ENCODE measurements around the gene EYA2. TPM values are rescaled to one million over a fixed set of nuclear protein-coding genes. Genes with fewer than 3 reads are reported as not detected.

The EYA2 gene
- total RNA-seq, 1 experiment from 2014 or later = 0.74 TPM

DNA sequence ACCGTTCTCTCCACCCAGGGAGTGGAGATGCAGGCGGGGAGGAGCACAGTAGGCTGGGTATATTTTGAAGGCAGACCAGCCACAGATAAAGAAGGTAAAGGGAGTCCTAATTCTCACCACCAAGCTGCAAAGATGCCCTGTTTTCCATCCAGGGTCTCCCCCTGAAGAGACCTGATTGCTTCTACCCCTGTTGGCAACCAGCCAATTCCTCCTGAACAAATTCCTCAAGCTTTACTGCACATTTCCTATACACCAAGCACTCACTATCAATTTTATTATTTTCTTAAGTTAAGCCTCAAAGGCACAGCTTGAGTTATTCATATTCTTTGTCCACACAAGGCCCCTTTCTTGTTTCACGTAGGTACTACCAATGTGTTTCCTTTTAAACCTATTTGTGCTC, 214.4 kb downstream of the EYA2 start:
- Histone ChIP-seq H3K4me2 (ENCODE audit: insufficient read depth, insufficient read length, low read length) (no peak overlapping the region), H4K91ac (ENCODE audit: insufficient read length, low read depth, low read length) (no peak overlapping the region), H3K23ac (ENCODE audit: insufficient read length, low read depth, low read length) (no peak overlapping the region), H3K4ac (ENCODE audit: low read depth, low read length) (no peak overlapping the region), H3K79me1 (ENCODE audit: insufficient read depth, low read depth, low read length, poor library complexity, severe bottlenecking) (no peaks in the 10 kb centered on the region), H3T11ph (ENCODE audit: low read length) (no peak overlapping the region), H4K20me1 (ENCODE audit: control insufficient read depth, insufficient read depth, insufficient read length) (no peaks in the 10 kb centered on the region), H2AK5ac (ENCODE audit: insufficient read length, low read length) (no peak overlapping the region), H3K9me3 (ENCODE audit: control insufficient read depth, low read depth, low read length) (no peaks in the 10 kb centered on the region), H3K4me1 (ENCODE audit: insufficient read depth, low read length) (no peaks in the 10 kb centered on the region; the same call in 1 of the 2 replicates), H3K18ac (ENCODE audit: insufficient read length, low read depth, low read length) (no peak overlapping the region), H3K14ac (ENCODE audit: insufficient read depth, low read length) (no peak overlapping the region), H4K5ac (ENCODE audit: insufficient read length, low read depth, low read length) (no peak overlapping the region), H3K9ac (ENCODE audit: extremely low read depth, insufficient read length, low read length) (no peak overlapping the region), H3K27me3 (ENCODE audit: insufficient read depth, low read length) (no peaks in the 10 kb centered on the region), H3K23me2 (ENCODE audit: insufficient read length, low read depth, low read length, poor library complexity, severe bottlenecking) (no peaks in the 10 kb centered on the region), H2BK15ac (ENCODE audit: low read depth, low read length) (no peak overlapping the region), H2BK120ac (ENCODE audit: low read depth, low read length, poor library complexity, severe bottlenecking) (no peak overlapping the region), H3K27ac (ENCODE audit: insufficient read length, low read depth, low read length) (no peak overlapping the region), H3K56ac (ENCODE audit: insufficient read length, low read depth, low read length) (no peak overlapping the region), H2AFZ (ENCODE audit: low read length) (no peak overlapping the region), H2BK5ac (ENCODE audit: insufficient read length, low read length) (no peak overlapping the region), H4K8ac (replicated peaks; ENCODE audit: insufficient read length, low read depth, low read length) (no peak overlapping the region), H2BK12ac (ENCODE audit: insufficient read length, low read depth, low read length) (no peak overlapping the region), H3K79me2 (ENCODE audit: insufficient read depth, low read length) (no peaks in the 10 kb centered on the region), H2BK20ac (ENCODE audit: low read depth, low read length, poor library complexity, severe bottlenecking) (no peak overlapping the region)
- no peak for DNase-seq
- no CpG with 5 or more reads among the region's 3 CpGs for WGBS (ENCODE audit: extremely low coverage, insufficient read length, low lambda C conversion rate)
- Mint-ChIP-seq H3K4me1 (peaks cover 9 to 17% of the 10 kb centered on the region in 2 experiments; a peak in 3 of 4 replicates), H3K27ac (peak overlapping the region in 1 of 3 experiments; percentile 5; a peak in 1 of 7 replicates), H3K36me3 (ENCODE audit: insufficient read depth in 1 of 3, low read depth in 3 of 3) (peaks cover 0 to 6% (median 0%) of the 10 kb centered on the region in 3 experiments; a peak in 4 of 7 replicates), H3K4me3 (no peak overlapping the region), H3K9me3 (peaks cover 10 to 11% of the 10 kb centered on the region in 2 experiments; a peak in 4 of 5 replicates), H3K27me3 (ENCODE audit: low read depth) (no peaks in the 10 kb centered on the region)
- TF ChIP-seq, protein P1, sequence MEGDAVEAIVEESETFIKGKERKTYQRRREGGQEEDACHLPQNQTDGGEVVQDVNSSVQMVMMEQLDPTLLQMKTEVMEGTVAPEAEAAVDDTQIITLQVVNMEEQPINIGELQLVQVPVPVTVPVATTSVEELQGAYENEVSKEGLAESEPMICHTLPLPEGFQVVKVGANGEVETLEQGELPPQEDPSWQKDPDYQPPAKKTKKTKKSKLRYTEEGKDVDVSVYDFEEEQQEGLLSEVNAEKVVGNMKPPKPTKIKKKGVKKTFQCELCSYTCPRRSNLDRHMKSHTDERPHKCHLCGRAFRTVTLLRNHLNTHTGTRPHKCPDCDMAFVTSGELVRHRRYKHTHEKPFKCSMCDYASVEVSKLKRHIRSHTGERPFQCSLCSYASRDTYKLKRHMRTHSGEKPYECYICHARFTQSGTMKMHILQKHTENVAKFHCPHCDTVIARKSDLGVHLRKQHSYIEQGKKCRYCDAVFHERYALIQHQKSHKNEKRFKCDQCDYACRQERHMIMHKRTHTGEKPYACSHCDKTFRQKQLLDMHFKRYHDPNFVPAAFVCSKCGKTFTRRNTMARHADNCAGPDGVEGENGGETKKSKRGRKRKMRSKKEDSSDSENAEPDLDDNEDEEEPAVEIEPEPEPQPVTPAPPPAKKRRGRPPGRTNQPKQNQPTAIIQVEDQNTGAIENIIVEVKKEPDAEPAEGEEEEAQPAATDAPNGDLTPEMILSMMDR (conservative IDR thresholded peaks at IDR 0.05) = no peak
